ENCODE measurements around the gene JSRP1. TPM values are rescaled to one million over a fixed set of nuclear protein-coding genes. Genes with fewer than 3 reads are reported as not detected.

Gene JSRP1
- total RNA-seq, 2 experiments from 2014 or later: 0.27 TPM; not detected in 1

GRCh38 chr19:2217591-2217990, 38.6 kb downstream of the JSRP1 start:
- Mint-ChIP-seq H3K27ac (no peak overlapping the region), H3K36me3 (ENCODE audit: low read depth) (peaks cover 16% of the 10 kb centered on the region), H3K4me1 (peaks cover 12% of the 10 kb centered on the region), H3K27me3 (no peaks in the 10 kb centered on the region), H3K4me3 (no peak overlapping the region), H3K9me3 (no peaks in the 10 kb centered on the region)
- CTCF ChIA-PET: interaction anchor here (1.1 kb wide), 1 partner anchor 10 kb away, joined by 3 read pairs; no protein-coding TSS in a partner anchor
- POLR2A ChIA-PET: no interaction called here
- DNase-seq: no peak

- H3K4me3 Mint-ChIP-seq: no peak overlapping the region
- peaks cover 12% of the 10 kb centered on the region for H3K4me1 Mint-ChIP-seq
- no peaks in the 10 kb centered on the region for H3K9me3 Mint-ChIP-seq
- H3K27me3 Mint-ChIP-seq: no peaks in the 10 kb centered on the region
- H3K36me3 Mint-ChIP-seq (ENCODE audit: low read depth): peaks cover 21% of the 10 kb centered on the region
- no peak for DNase-seq
- no peak overlapping the region for H3K27ac Mint-ChIP-seq
- ChIA-PET CTCF (interaction anchor here (0.9 to 1.4 kb wide), 3 partner anchors 11 to 199 kb away, joined by 3 to 4 read pairs (median 3); partner anchors contain the start of gene PLEKHJ1), POLR2A (no interaction called here)
Observed at GRCh38 chr19:2216361-2217225, 39.6 kb downstream of the JSRP1 start.

GRCh38 chr19:2215281-2215751, 40.9 kb downstream of the JSRP1 start:
- Mint-ChIP-seq H3K4me1 (peaks cover 12% of the 10 kb centered on the region), H3K36me3 (ENCODE audit: low read depth) (peaks cover 25% of the 10 kb centered on the region), H3K9me3 (no peaks in the 10 kb centered on the region), H3K27ac (peak overlapping the region; percentile 54), H3K27me3 (no peaks in the 10 kb centered on the region), H3K4me3 (no peak overlapping the region)
- POLR2A ChIA-PET: no interaction called here
- DNase-seq: no peak
- CTCF ChIA-PET: interaction anchor here (1.3 to 1.4 kb wide), 2 partner anchors 13 to 30 kb away, joined by 3 to 4 read pairs; no protein-coding TSS in a partner anchor

- no peak for DNase-seq
- POLR2A ChIA-PET: no interaction called here
- Mint-ChIP-seq H3K9me3 (no peaks in the 10 kb centered on the region), H3K27me3 (no peaks in the 10 kb centered on the region), H3K36me3 (ENCODE audit: low read depth) (peaks cover 23% of the 10 kb centered on the region), H3K27ac (no peak overlapping the region), H3K4me3 (no peak overlapping the region), H3K4me1 (peaks cover 12% of the 10 kb centered on the region)
- CTCF ChIA-PET: interaction anchor here (0.8 to 1.3 kb wide), 2 partner anchors 29 to 569 kb away, joined by 3 to 4 read pairs; partner anchors contain the start of gene SGTA
Observed at GRCh38 chr19:2214251-2214650, 42.0 kb downstream of the JSRP1 start.

GRCh38 chr19:2213799-2214198, 42.4 kb downstream of the JSRP1 start:
- H3K27ac Mint-ChIP-seq: no peak overlapping the region
- ChIA-PET POLR2A (no interaction called here), CTCF (interaction anchor here (1.9 kb wide), 1 partner anchor 22 kb away, joined by 5 read pairs; the partner anchor contains the start of gene PLEKHJ1)
- H3K9me3 Mint-ChIP-seq: no peaks in the 10 kb centered on the region
- no peak for DNase-seq
- H3K36me3 Mint-ChIP-seq (ENCODE audit: low read depth): peaks cover 21% of the 10 kb centered on the region
- H3K4me3 Mint-ChIP-seq: no peak overlapping the region
- H3K27me3 Mint-ChIP-seq: no peaks in the 10 kb centered on the region
- peaks cover 12% of the 10 kb centered on the region for H3K4me1 Mint-ChIP-seq

GRCh38 chr19:2212861-2213711, 43.1 kb downstream of the JSRP1 start:
- POLR2A ChIA-PET: no interaction called here
- peaks cover 21% of the 10 kb centered on the region for H3K36me3 Mint-ChIP-seq (ENCODE audit: low read depth)
- peaks cover 12% of the 10 kb centered on the region for H3K4me1 Mint-ChIP-seq
- no peak overlapping the region for H3K4me3 Mint-ChIP-seq
- no peak overlapping the region for H3K27ac Mint-ChIP-seq
- no peaks in the 10 kb centered on the region for H3K9me3 Mint-ChIP-seq
- DNase-seq: no peak
- CTCF ChIA-PET: interaction anchor here (0.6 to 1.9 kb wide), 2 partner anchors 23 to 44 kb away, joined by 4 to 5 read pairs; partner anchors contain the start of gene PLEKHJ1
- H3K27me3 Mint-ChIP-seq: no peaks in the 10 kb centered on the region

GRCh38 chr19:2210987-2211740, 45.1 kb downstream of the JSRP1 start:
- Mint-ChIP-seq H3K4me3 (no peak overlapping the region), H3K9me3 (no peaks in the 10 kb centered on the region), H3K27me3 (no peaks in the 10 kb centered on the region), H3K27ac (no peak overlapping the region), H3K36me3 (ENCODE audit: low read depth) (peaks cover 20% of the 10 kb centered on the region), H3K4me1 (peaks cover 12% of the 10 kb centered on the region)
- no peak for DNase-seq
- POLR2A ChIA-PET: no interaction called here
- CTCF ChIA-PET: no interaction called here

GRCh38 chr19:2210206-2210605, 46.0 kb downstream of the JSRP1 start:
- no peaks in the 10 kb centered on the region for H3K9me3 Mint-ChIP-seq
- no peak for DNase-seq
- POLR2A ChIA-PET: no interaction called here
- no peak overlapping the region for H3K4me3 Mint-ChIP-seq
- peaks cover 18% of the 10 kb centered on the region for H3K36me3 Mint-ChIP-seq (ENCODE audit: low read depth)
- H3K27ac Mint-ChIP-seq: no peak overlapping the region
- CTCF ChIA-PET: no interaction called here
- H3K4me1 Mint-ChIP-seq: peaks cover 7% of the 10 kb centered on the region
- H3K27me3 Mint-ChIP-seq: no peaks in the 10 kb centered on the region

GRCh38 chr19:2209408-2209807, 46.8 kb downstream of the JSRP1 start:
- POLR2A ChIA-PET: no interaction called here
- CTCF ChIA-PET: no interaction called here

GRCh38 chr19:2208975-2209374, 47.2 kb downstream of the JSRP1 start:
- DNase-seq: no peak
- no peaks in the 10 kb centered on the region for H3K9me3 Mint-ChIP-seq
- no peak overlapping the region for H3K27ac Mint-ChIP-seq
- CTCF ChIA-PET: interaction anchor here (1.5 kb wide), 1 partner anchor 9 kb away, joined by 3 read pairs; no protein-coding TSS in a partner anchor
- no peaks in the 10 kb centered on the region for H3K27me3 Mint-ChIP-seq
- no peak overlapping the region for H3K4me3 Mint-ChIP-seq
- peaks cover 19% of the 10 kb centered on the region for H3K36me3 Mint-ChIP-seq (ENCODE audit: low read depth)
- H3K4me1 Mint-ChIP-seq: peaks cover 2% of the 10 kb centered on the region
- POLR2A ChIA-PET: no interaction called here

More at GRCh38 chr19:2209408-2209807, 46.8 kb downstream of the JSRP1 start:
- Mint-ChIP-seq H3K36me3 (ENCODE audit: low read depth) (peaks cover 17% of the 10 kb centered on the region), H3K9me3 (no peaks in the 10 kb centered on the region), H3K4me3 (no peak overlapping the region), H3K4me1 (peaks cover 2% of the 10 kb centered on the region), H3K27me3 (no peaks in the 10 kb centered on the region), H3K27ac (peak overlapping the region; percentile 2)
- DNase-seq: no peak

GRCh38 chr19:2207991-2208860, 48.0 kb downstream of the JSRP1 start:
- CTCF ChIA-PET: interaction anchor here (1.5 kb wide), 1 partner anchor 10 kb away, joined by 3 read pairs; no protein-coding TSS in a partner anchor

More at GRCh38 chr19:2207991-2208860, 48.0 kb downstream of the JSRP1 start:
- peak; percentile 15 for DNase-seq
- Mint-ChIP-seq H3K4me3 (no peak overlapping the region), H3K36me3 (ENCODE audit: low read depth) (peaks cover 18% of the 10 kb centered on the region), H3K27me3 (no peaks in the 10 kb centered on the region), H3K9me3 (no peaks in the 10 kb centered on the region), H3K4me1 (no peaks in the 10 kb centered on the region), H3K27ac (no peak overlapping the region)
- POLR2A ChIA-PET: no interaction called here

Data from activated CD4-positive, alpha-beta T cell treated with anti-CD3 and anti-CD28 coated beads, Interleukin-2, amount 10 ng/mL, durations not matched to agents 7 days and 5 days (primary cell).